ENCODE results near the gene TAF11. TPM values are rescaled to one million over a fixed set of nuclear protein-coding genes. Genes with fewer than 3 reads are reported as not detected.
"Not testable (repeated sequence)": the region's sequence is repeated elsewhere in the genome, so short reads cannot be mapped to it uniquely, and the experiment has no call there.

Gene TAF11
- total and polyA plus RNA-seq, 2 donors from 2014 or later, result 21.1 to 27.3 TPM

GRCh38 chr6:34888874-34889555, 1.2 kb upstream of the TAF11 start, which contains the start of gene ANKS1A:
Gene ANKS1A, plus strand, starts transcription at chr6:34889255. Its CDS starts 148 bp downstream, at chr6:34889403.
- TF ChIP-seq CTCF (IDR thresholded peaks at IDR 0.05; ENCODE audit: borderline replicate concordance, extremely low read depth, insufficient read depth), result no peak
- Histone ChIP-seq H3K9me3 (ENCODE audit: control insufficient read depth in 2 of 3, insufficient read depth in 1 of 3, low read length in 3 of 3) (no peaks in the 10 kb centered on the region), H3K27me3 (ENCODE audit: control insufficient read depth, insufficient read depth, low read length) (no peaks in the 10 kb centered on the region), H3K36me3 (ENCODE audit: control insufficient read depth in 2 of 3, insufficient read depth in 3 of 3, low read length in 3 of 3) (no peaks in the 10 kb centered on the region), H3K4me1 (ENCODE audit: control insufficient read depth in 2 of 3, insufficient read depth in 2 of 3, low read depth in 1 of 3, low read length in 3 of 3) (peaks cover 0 to 23% (median 18%) of the 10 kb centered on the region in 3 donors), H3K27ac (ENCODE audit: low read depth in 2 of 2, low read length in 2 of 2) (peak within 1 kb of the TSS; percentile 79 to 92), H3K9ac (ENCODE audit: low read length in 3 of 3) (peak within 1 kb of the TSS; percentile 77 to 93 (median 91)), H3K4me3 (ENCODE audit: low read length in 3 of 3) (peak within 1 kb of the TSS; percentile 93 to 98 (median 93))
- FAIRE-seq (no peak), DNase-seq (peak; percentile 89 to 96 (median 93))
- intact Hi-C loops (cut with DNase I), result no loop called here

- no peak for DNase-seq
- no peaks in the 10 kb centered on the region for H3K9me3 ChIP-seq (ENCODE audit: control insufficient read depth in 2 of 3, insufficient read depth in 1 of 3, low read length in 3 of 3)
- H3K27me3 ChIP-seq (ENCODE audit: control insufficient read depth, insufficient read depth, low read length), result no peaks in the 10 kb centered on the region
- FAIRE-seq, result no peak
- H3K4me3 ChIP-seq (ENCODE audit: low read length in 3 of 3), result peak overlapping the region; percentile 93 to 98 (median 93)
- H3K27ac ChIP-seq (ENCODE audit: low read depth in 2 of 2, low read length in 2 of 2), result peak overlapping the region; percentile 79 to 92
- H3K4me1 ChIP-seq (ENCODE audit: control insufficient read depth in 2 of 3, insufficient read depth in 2 of 3, low read depth in 1 of 3, low read length in 3 of 3), result peaks cover 0 to 23% (median 18%) of the 10 kb centered on the region in 3 donors
- no peaks in the 10 kb centered on the region for H3K36me3 ChIP-seq (ENCODE audit: control insufficient read depth in 2 of 3, insufficient read depth in 3 of 3, low read length in 3 of 3)
- TF ChIP-seq CTCF (IDR thresholded peaks at IDR 0.05; ENCODE audit: borderline replicate concordance, extremely low read depth, insufficient read depth), result no peak
- intact Hi-C loops (cut with DNase I), result no loop called here
- peak overlapping the region; percentile 77 to 93 (median 91) for H3K9ac ChIP-seq (ENCODE audit: low read length in 3 of 3)
These were observed 643 bp upstream of the TAF11 start for GRCh38 chr6:34888514-34888856.

GRCh38 chr6:34885837-34886236, 2.0 kb downstream of the TAF11 start:
- H3K36me3 ChIP-seq (ENCODE audit: control insufficient read depth in 2 of 3, insufficient read depth in 3 of 3, low read length in 3 of 3); H3K9me3 ChIP-seq (ENCODE audit: control insufficient read depth in 2 of 3, insufficient read depth in 1 of 3, low read length in 3 of 3); H3K4me3 ChIP-seq (ENCODE audit: low read length in 3 of 3); H3K4me1 ChIP-seq (ENCODE audit: control insufficient read depth in 2 of 3, insufficient read depth in 2 of 3, low read depth in 1 of 3, low read length in 3 of 3); intact Hi-C loops (cut with DNase I); H3K27ac ChIP-seq (ENCODE audit: low read depth in 2 of 2, low read length in 2 of 2); DNase-seq; H3K27me3 ChIP-seq (ENCODE audit: control insufficient read depth, insufficient read depth, low read length); FAIRE-seq; H3K9ac ChIP-seq (ENCODE audit: low read length in 3 of 3): not testable (repeated sequence)

- FAIRE-seq, result no peak
These were observed 2.8 kb downstream of the TAF11 start for GRCh38 chr6:34884996-34885395.

GRCh38 chr6:34884073-34884472, 3.8 kb downstream of the TAF11 start:
- H3K27me3 ChIP-seq (ENCODE audit: control insufficient read depth, insufficient read depth, low read length); H3K9ac ChIP-seq (ENCODE audit: low read length in 3 of 3); H3K9me3 ChIP-seq (ENCODE audit: control insufficient read depth in 2 of 3, insufficient read depth in 1 of 3, low read length in 3 of 3); DNase-seq; H3K4me1 ChIP-seq (ENCODE audit: control insufficient read depth in 2 of 3, insufficient read depth in 2 of 3, low read depth in 1 of 3, low read length in 3 of 3); H3K4me3 ChIP-seq (ENCODE audit: low read length in 3 of 3); intact Hi-C loops (cut with DNase I); FAIRE-seq; H3K27ac ChIP-seq (ENCODE audit: low read depth in 2 of 2, low read length in 2 of 2): not testable (repeated sequence)
- peaks cover 0 to 11% (median 10%) of the 10 kb centered on the region in 3 donors for H3K36me3 ChIP-seq (ENCODE audit: control insufficient read depth in 2 of 3, insufficient read depth in 3 of 3, low read length in 3 of 3)

More at GRCh38 chr6:34884996-34885395, 2.8 kb downstream of the TAF11 start:
- Histone ChIP-seq H3K9ac (ENCODE audit: low read length in 3 of 3) (no peak overlapping the region), H3K4me1 (ENCODE audit: control insufficient read depth in 2 of 3, insufficient read depth in 2 of 3, low read depth in 1 of 3, low read length in 3 of 3) (peaks cover 0 to 5% (median 0%) of the 10 kb centered on the region in 3 donors), H3K27ac (ENCODE audit: low read depth in 2 of 2, low read length in 2 of 2) (no peak overlapping the region), H3K27me3 (ENCODE audit: control insufficient read depth, insufficient read depth, low read length) (no peaks in the 10 kb centered on the region), H3K36me3 (ENCODE audit: control insufficient read depth in 2 of 3, insufficient read depth in 3 of 3, low read length in 3 of 3) (peaks cover 0 to 6% (median 4%) of the 10 kb centered on the region in 3 donors), H3K4me3 (ENCODE audit: low read length in 3 of 3) (no peak overlapping the region), H3K9me3 (ENCODE audit: control insufficient read depth in 2 of 3, insufficient read depth in 1 of 3, low read length in 3 of 3) (no peaks in the 10 kb centered on the region)
- intact Hi-C loops (cut with DNase I), result no loop called here
- no peak for DNase-seq
- no peak for TF ChIP-seq CTCF (IDR thresholded peaks at IDR 0.05; ENCODE audit: borderline replicate concordance, extremely low read depth, insufficient read depth)
